Fibroblast of the conjunctiva (primary cell): ENCODE data around the gene SLC39A9.
"Not testable (repeated sequence)": the region's sequence is repeated elsewhere in the genome, so short reads cannot be mapped to it uniquely, and the experiment has no call there.

ENCODE experiments used
- DNase-seq: peaks from one replicate; pipeline ENCODE4 v3.0.0-alpha.2; 2010; ENCODE audit warnings: low read depth

Gene SLC39A9

DNA sequence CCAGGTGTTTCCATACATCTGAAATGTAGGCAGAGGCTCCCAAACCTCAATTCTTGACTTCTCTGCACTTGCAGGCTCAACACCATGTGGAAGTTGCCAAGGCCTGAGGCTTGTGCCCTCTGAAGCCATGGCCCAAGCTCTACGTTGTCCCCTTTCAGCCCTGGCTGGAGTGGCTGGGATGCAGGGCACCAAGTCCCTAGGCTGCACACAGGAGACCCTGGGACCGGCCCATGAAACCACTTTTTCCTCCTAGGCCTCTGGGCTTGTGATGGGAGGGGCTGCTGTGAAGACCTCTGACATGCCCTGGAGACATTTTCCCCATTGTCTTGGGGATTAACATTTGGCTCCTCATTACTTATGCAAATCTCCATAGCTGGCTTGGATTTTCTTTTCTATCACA, 79.6 kb downstream of the SLC39A9 start:
- DNase-seq = not testable (repeated sequence)

DNA sequence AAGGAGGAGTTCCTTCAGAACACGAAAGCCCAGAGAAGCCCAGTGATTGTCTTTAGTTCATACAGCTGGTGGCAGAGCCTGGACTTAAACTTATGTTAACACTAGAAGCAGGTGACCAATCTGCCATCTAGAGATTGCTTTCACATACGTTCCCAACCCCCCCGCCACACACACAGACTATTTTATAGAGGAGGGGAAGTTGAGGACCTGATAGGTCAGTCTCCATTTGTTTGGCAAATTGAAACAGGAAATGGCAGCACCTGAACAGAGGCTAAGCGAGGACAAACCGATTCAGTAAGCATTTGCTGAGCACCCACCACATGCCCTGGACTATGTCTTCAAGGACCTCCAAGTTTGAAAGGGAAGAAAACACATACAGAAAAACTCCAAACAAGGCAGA, 81.2 kb downstream of the SLC39A9 start:
- DNase-seq = no peak

DNA sequence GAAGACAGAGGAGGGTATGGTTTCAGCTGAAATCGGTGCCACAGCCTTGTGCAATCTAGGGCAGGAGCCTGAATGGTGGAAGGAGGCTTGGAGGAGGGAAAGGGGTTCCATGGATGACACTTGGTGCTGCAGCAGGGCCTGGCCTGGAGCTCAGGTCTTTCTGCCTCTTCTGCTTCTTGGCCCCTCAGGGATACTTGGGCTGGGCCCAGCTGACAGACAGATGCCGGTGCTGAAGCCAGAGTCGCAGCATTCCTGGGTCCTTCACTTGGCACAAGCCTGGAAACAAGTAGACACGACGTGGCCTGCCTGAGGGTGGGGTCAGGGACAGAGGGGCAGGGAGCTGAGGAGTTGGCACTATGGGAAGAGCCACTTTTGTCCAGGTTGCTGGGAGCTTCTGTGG, 81.6 kb downstream of the SLC39A9 start:
- DNase-seq = no peak

DNA sequence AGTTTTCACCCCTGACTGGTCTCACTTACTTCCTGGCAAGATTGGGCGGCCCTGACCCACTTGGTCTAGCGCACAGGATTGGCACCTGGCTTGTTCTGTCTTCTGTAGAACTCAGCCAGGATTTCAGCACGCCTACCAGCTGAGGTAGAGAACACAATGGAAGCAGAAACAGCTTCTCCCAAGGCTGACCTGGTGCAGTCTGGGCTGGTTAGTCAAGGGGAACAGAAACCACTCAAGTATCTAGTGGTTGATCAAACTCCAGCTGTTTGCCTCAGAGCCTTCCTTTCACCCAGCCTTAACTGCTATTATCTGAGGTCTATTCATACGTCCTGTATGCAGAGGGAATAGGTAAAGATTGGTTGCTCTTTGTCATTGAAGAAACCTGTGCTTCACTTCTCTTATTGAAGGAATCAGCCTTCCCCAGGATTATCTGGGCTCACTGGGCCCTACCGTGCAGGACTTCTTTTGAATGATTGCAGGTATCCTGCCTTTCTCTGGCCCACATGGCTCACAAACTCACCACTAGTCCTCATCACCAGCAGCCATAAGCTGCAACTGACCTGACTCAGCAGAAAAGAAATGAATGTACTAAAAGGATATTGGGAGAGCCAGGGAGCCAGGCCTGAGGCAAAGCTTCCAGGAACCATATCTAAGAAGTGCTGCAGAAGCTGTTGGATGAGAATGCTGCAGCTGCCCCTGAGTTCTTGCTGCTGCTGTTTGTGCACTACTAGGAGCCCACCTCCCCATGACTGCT, 83.5 kb downstream of the SLC39A9 start:
- DNase-seq = no peak

DNA sequence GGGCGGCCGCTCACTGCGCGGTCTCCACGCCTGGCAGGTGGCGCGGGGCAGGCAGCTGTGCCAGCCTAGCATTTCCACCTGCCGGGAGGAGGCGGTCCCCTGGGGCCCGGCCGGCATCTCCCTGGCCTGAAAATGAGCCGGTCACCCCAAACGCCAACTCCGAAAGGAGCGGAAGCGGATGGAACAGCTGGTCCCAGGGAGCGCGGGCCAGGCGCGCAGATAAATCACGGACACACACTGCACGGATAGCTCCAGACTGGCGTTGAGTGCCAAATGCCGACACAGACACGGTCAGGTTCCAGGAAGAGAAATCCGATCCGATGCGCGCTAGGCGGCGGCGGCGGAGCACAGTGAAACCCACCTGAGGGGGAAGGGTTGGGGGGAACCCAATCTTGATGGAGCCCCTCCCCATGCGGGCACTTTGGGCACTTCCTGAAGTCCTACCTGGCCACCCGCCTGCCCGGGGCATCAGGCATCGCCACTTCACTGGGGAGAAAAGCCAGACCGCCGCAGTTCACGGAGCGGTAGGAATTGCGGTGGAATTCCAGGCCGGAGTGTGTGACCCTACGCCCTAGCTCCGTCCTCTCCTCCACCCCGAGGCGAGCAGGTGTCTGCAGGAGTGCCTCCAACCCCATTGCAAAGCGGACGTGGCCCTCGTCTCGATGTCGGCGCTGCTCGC, 85.4 kb downstream of the SLC39A9 start:
- DNase-seq = no peak

DNA sequence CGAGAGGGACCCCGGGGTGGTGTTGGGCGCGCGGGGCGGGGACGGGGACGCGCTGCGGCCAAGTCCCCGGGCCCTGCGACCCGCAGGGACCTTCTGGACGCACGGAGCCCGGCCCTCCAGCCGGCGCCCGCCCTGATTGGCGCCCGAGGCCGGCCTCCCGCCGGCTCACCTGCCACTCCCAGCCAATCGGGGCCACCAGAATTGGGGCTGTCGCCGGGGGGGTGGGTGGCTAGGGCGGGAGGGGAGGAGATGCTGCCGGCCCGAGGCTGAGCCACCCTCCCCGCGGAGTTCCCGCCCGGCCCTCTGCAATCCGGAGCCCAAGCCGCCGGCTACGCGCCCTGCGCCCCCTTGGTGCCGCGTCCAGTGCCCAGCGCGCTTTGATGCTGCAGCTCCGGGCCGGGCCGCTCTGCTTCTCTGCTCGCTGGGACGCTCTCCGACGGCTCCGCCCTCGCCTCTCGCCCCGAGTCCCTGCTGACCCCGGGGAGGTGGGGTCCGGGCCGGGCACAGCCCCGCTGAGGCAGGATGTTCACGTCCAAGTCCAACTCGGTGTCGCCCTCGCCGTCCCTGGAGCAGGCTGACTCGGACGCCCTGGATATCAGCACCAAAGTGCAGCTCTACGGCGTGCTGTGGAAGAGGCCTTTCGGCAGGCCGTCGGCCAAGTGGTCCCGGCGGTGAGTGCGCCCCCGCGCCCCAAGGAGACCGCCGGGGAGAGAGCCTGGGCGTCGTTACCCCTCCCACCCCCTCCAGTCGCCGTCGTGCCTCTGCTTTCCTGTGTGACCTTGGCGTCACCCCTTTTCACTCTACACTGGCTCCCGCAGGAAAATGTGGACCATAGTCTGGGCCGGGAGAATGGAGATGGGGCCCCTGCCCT, 86.2 kb downstream of the SLC39A9 start, which contains the start of gene PLEKHD1:
TSS of gene PLEKHD1 (plus strand) at position 285 of the 871 bp plus-strand sequence. CDS start at position 523, 238 bp downstream.
- no peak for DNase-seq

DNA sequence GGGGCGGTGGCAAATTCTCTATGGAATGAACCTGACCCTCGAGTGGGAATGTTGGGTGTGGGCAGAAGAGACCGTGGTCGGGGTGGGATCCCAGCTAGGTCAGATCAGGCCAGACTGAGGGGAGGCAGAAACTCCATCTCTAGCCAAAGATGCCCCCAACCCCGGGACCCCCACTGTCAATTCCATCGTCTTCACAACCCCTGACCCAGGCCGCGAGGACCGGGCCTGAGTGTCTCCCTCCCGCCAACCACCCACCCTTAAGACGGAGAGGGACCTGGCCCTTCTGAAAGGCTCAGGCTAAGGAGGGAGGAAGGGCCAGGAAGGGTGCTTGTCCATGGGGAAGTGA, 86.8 kb downstream of the SLC39A9 start:
- DNase-seq = no peak

DNA sequence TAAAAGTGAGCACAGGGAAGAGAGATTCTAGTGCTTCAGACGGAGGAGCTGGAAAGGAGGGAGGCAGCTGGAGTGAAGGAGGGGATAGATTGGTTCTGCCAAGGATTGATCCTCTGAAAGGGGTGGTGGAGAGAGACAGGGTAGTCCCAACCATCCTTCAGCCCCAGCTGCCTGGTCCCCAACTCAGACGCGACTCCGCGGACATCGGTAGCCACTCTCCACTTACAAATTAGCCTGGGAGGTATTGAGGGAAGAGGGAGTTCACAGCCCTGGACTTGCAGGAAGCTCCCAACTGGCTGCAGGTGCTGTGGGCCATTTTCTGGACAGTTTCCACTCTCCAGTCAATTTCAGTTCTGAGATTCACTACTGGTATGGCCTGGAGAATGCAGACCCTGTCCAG, 87.2 kb downstream of the SLC39A9 start:
- DNase-seq = no peak

DNA sequence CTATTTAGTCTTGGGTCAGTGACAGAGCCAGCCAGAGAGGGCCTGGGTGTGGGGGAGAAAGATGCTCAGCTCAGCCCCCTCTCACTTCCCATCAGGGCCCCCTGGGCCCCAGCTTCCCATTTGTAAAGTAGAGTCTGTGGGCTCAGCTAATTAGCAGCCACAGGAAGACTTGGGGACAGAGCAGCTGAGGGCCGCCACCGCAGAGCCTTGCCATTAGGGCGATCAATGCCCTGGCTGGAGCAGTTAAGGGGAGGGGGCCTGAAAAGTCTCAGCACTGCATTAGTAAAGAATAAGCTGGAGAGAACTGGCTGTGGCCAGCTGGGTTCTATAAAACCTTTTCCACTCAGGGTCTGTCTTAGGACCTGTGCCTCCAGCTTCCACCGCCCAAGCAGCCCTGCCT, 88.7 kb downstream of the SLC39A9 start:
- no peak for DNase-seq

DNA sequence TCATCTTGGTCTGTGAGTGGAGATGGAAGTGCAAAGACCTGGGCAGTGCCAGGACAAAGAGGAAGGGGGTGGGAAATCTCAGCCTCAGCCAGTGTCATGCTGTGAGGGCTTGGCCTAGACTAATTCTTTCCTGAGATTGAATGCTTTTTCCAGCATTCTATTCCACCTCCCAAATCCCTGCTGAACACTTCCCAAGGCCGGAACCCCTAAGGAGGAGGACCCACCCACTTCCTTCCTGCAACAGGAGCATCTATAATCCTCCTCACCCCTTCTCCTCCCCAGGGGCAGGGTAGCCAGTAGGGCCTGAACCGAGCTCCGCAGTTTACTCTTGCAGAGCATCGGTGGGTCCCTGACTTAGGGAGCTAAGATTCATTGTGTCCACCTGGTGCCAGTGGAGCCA, 89.3 kb downstream of the SLC39A9 start:
- no peak for DNase-seq

DNA sequence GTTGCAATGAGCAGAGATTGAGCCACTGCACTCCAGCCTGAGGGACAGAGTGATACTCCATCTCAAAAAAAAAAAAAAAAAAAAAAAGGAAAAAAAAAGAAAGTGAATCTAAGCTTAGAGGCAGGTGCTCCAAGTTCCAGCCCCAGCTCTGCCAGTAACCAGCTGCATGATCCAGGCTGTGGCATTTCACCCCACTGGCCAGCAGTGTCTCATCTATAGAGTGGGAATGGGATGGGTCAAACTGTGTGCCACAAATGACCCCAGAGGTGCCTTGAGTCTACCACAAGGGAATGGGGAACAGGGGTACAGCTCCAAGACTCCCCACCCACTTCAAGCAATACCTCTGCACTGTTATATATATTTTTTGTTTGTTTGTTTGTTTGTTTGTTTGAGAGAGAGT, 91.0 kb downstream of the SLC39A9 start:
- DNase-seq = no peak

DNA sequence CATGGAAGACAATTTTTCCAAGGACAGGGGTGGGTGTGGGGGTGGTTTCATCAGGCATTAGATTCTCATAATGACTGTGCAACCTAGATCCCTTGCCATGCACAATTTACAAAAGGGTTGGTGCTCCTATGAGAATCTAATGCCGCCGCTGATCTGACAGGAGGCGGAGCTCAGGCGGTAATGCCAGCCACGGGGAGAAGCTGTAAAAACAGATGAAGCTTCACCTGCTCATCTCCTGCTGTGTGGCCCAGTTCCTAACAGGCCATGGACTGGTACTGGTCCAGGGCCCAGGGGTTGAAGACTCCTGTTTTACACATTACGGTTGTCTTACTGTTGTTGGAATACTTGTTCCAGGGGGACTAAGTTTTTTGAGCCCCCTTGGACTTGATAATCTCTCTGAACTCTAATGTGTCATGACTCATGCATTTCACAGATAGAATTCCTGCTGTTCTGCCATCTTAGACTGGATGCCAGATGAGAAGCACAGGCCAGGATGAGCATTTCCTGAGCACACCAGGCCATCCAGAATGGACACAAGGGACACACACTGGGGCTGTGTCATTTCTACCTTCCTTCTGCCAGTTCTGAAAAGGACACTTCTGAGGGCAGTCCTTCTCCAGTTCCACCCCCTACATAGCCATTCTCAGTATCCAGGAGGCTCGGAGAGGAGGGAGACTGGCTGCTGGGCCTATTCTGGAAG, 91.9 kb downstream of the SLC39A9 start:
- DNase-seq = no peak

DNA sequence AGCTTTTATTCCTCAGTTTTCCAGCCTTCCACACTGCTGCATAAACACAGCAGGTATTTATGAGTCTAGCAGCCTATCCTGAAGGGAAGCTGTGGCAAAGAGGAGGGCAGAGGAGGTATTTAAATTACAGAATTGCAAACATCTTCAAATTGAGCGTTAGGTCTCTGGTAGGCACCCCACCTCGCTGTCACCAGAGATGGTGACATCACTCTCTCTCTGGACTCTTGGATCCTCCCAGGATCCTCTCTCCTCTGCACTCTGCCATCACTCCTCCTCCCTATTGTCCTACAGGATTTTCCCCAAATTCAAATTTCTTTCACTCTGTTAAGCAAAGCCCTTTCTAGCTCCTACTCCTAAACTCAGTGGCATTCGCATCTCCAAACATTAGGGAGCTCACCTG, 92.7 kb downstream of the SLC39A9 start:
- no peak for DNase-seq

DNA sequence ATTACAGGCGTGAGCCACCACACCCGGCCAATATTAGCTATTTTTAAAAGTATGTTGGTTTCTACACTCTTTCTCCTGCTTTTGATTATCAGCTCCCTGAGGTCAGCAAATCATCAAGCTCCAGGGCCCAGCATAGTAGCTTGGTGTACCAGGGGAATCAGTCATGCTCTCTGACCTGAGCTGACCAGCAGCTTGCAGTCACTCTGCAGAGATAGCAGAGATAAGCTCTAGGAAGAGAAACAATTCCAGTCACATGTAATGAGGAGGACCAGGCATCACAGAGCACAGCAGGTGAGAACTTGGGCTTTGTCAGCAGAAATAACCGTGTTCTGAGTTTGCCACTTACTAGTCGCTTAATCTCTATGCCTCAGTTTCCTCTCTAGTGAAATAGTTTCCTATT, 94.5 kb downstream of the SLC39A9 start:
- DNase-seq = no peak

DNA sequence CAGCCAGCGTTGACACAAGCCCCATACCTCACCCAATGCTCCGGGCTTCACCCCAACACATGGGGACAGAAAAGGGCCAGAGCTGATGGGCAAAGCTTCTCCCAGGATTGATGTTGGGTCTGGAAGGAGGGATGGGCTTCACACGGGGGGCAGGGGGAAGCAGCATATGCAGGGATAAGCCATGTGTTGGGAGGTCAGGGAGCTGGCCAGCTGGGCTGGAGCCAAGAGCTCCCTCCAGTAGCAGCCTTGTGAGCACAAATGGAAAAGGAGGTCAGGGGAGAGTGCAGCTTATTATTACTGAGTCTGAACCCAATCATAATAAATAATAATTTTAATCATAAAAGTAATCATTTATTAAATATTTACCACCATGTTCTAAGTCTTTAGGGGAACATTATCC, 95.3 kb downstream of the SLC39A9 start:
- DNase-seq = no peak

DNA sequence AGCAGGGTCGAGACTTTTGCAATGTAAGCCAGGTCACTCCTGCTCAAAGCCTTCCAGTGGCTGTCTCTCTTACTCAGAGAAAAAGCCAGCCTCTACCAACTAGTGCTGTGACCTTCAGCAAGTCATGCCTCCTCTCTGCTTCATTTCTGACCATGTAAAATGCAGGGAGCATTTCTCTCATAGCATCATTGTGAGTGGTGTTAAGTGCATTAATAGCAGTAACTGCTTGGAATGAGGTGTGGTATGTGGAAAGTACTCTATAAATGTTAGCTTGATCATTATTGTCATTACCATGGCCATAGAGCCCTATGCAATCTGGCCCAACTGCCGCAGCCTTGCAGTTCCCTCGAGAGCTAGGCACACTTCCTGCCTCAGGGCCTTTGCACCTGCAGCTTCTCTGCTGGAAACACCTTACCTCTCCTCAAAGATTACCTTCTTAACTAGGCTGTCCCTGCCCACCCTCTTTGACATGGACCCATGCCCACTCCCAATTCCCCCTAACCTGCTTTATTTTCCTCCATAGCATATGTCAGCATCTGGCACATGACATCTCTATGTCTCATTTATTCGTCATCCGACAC, 96.9 kb downstream of the SLC39A9 start:
- no peak for DNase-seq

DNA sequence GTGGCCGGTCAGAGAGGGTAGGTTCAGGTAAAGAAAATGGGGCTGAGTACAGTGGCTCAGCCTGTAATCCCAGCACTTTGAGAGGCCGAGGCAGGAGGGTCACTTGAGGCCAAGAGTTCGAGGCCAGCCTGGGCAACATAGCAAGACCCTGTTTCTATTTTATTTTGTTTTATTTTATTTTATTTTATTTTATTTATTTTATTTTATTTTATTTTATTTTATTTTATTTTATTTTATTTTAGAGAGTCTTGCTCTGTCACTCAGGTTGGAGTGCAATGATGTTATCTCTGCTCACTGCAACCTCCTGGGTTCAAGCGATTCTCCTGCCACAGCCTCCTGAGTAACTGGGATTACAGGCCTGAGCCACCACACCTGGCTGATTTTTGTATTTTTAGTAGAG, 99.4 kb downstream of the SLC39A9 start:
- DNase-seq = not testable (repeated sequence)

DNA sequence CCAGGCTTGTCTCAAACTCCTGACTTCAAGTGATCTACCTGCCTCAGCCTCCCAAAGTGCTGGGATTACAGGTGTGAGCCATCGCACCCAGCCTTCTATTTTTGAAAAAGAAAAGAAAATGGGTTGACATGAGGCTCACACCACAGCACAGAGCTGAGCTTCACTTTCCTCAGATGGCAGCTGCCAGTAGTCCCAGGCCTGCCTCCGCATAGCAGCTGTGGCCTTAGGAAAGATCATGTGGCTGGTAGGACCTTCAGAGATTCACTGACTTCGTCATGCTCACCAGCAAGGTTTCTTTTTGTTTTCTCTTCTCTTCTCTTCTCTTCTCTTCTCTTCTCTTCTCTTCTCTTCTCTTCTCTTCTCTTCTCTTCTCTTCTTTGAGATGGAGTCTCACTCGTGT, 99.8 kb downstream of the SLC39A9 start:
- not testable (repeated sequence) for DNase-seq

DNA sequence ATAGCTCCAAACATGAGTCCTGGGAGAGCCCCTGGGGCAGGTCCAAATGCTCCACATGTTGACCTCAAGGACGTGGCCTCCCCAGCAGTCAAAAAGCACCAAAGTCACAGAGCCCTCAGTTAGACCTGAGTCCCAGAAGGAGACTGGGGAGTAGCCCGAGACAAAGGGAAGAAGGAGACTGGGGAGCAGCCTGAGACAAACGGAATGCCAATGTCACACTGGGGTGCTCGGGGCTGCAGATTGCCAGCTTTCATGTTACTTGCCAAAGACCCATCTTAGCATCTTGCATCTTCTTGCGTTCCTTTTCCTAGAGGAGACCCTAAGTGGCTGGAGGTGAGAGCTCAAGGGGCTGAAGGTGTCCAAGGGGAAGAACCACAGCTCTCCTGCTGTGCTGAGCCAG, 100.9 kb downstream of the SLC39A9 start:
- DNase-seq = no peak

DNA sequence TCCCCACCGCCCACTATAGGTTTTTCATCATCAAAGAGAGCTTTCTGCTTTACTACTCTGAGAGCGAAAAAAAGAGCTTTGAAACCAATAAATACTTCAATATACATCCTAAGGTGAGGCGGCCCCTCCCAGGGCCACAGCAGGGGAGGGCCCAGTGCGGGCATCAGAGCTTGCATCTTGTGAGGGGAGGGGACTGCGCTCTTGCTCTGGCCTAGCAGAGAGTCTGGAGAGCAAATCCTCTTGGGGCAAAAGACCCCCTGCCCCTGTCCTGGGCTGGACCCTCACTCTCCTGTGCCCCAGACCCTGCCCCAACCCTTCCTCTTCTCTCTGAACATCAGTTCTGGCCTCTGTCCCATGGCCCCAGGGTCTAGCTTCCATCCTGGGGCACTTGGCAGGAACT, 101.6 kb downstream of the SLC39A9 start:
- no peak for DNase-seq

DNA sequence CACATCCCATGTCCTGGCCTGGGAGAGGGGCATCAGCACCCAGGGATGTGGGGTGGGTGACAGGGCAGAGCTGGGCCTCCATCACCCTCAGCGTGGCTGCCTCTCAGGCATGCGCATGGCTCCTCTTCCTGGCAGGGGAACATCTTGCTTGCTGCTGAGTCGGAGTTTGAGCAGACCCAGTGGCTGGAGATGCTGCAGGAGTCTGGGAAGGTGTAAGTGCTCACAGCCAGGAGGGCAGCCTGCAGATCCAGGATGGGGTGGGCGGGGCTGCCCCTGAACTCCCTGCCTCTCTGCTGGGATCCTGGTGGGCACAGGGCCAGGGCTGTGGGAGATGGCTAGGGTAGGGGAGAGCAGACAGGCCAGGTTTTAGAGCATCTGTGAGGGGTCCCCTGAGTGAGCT, 102.2 kb downstream of the SLC39A9 start:
- DNase-seq = no peak

DNA sequence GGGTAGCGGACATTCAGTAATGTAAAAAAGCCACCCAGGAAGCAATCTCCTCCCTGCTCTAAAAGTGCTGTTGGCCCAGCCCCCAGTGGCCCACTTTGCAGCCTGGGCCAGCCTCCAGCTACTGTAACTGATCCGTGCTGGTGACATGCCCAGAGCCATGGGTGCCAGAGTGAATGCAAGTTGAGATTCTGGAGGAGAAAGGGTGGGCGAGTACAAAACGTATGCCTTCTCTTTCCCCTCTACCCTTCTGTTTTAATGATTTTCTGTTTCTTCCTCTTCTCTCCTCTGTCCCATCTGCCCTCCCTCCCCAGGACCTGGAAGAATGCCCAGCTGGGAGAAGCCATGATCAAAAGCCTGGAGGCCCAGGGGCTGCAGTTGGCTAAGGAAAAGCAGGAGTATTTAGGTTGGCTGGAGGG, 102.9 kb downstream of the SLC39A9 start:
- DNase-seq = peak; percentile 16
